GM21576 (cell line): ENCODE measurements around the gene LRPPRC.

Experiments
- ATAC-seq: cut with Tn5 transposase; IDR thresholded peaks from one replicate; pipeline ENCODE4 v1.9.1; 2021; ENCODE audit warnings: mild to moderate bottlenecking, moderate library complexity; ENCODE audit not compliant: unreplicated experiment

The LRPPRC gene

GRCh38 chr2:43980902-43981301, 14.9 kb downstream of the LRPPRC start:
- ATAC-seq, result no peak

GRCh38 chr2:43977677-43978375, 18.0 kb downstream of the LRPPRC start:
- ATAC-seq, result no peak

GRCh38 chr2:43960921-43961320, 34.9 kb downstream of the LRPPRC start:
- ATAC-seq, result no peak

GRCh38 chr2:43958397-43959275, 37.2 kb downstream of the LRPPRC start:
- ATAC-seq, result no peak

- ATAC-seq, result no peak
These were observed 45.3 kb downstream of the LRPPRC start for GRCh38 chr2:43950383-43951008.

GRCh38 chr2:43948370-43948769, 47.4 kb downstream of the LRPPRC start:
- no peak for ATAC-seq

- no peak for ATAC-seq
These were observed 49.1 kb downstream of the LRPPRC start for GRCh38 chr2:43946685-43947084.

- ATAC-seq, result no peak
These were observed 50.4 kb downstream of the LRPPRC start for GRCh38 chr2:43945439-43945838.

GRCh38 chr2:43944915-43945314, 50.9 kb downstream of the LRPPRC start:
- ATAC-seq, result no peak

- no peak for ATAC-seq
These were observed 51.9 kb downstream of the LRPPRC start for GRCh38 chr2:43943809-43944452.

- no peak for ATAC-seq
These were observed 52.5 kb downstream of the LRPPRC start for GRCh38 chr2:43943323-43943722.

- no peak for ATAC-seq
These were observed 52.9 kb downstream of the LRPPRC start for GRCh38 chr2:43942881-43943280.

GRCh38 chr2:43941966-43942365, 53.8 kb downstream of the LRPPRC start:
- ATAC-seq, result no peak

- ATAC-seq, result no peak
These were observed 54.4 kb downstream of the LRPPRC start for GRCh38 chr2:43941359-43941758.

GRCh38 chr2:43939695-43940256, 56.0 kb downstream of the LRPPRC start:
- no peak for ATAC-seq

- no peak for ATAC-seq
These were observed 58.4 kb downstream of the LRPPRC start for GRCh38 chr2:43937269-43937820.

GRCh38 chr2:43934567-43934966, 61.2 kb downstream of the LRPPRC start:
- no peak for ATAC-seq

- no peak for ATAC-seq
These were observed 64.5 kb downstream of the LRPPRC start for GRCh38 chr2:43931293-43931692.

GRCh38 chr2:43927442-43927841, 68.3 kb downstream of the LRPPRC start:
- no peak for ATAC-seq

- no peak for ATAC-seq
These were observed 70.4 kb downstream of the LRPPRC start for GRCh38 chr2:43925431-43925830.

- ATAC-seq, result no peak
These were observed 71.3 kb downstream of the LRPPRC start for GRCh38 chr2:43924463-43924862.
